ENCODE data around the gene EFNA2.

Gene EFNA2

GRCh38 chr19:1276628-1277022 lies 9.0 kb upstream of the EFNA2 start:
- no peak for TF ChIP-seq CTCF (IDR thresholded peaks at IDR 0.05; ENCODE audit: insufficient read depth, low read length, poor library complexity, severe bottlenecking)
- Histone ChIP-seq H3K27me3 (replicated peaks; ENCODE audit: control insufficient read depth, insufficient read depth, low read length) (no peaks in the 10 kb centered on the region), H3K4me3 (replicated peaks; ENCODE audit: low read depth, low read length) (peak overlapping the region; percentile 72), H3K36me3 (ENCODE audit: control insufficient read depth, insufficient read depth, low read length) (peaks cover 31% of the 10 kb centered on the region)
- no peak for DNase-seq (ENCODE audit: extremely low read depth, insufficient read length)

- TF ChIP-seq CTCF (IDR thresholded peaks at IDR 0.05; ENCODE audit: insufficient read depth, low read length, poor library complexity, severe bottlenecking), result no peak
- DNase-seq (ENCODE audit: extremely low read depth, insufficient read length), result no peak
- Histone ChIP-seq H3K4me3 (replicated peaks; ENCODE audit: low read depth, low read length) (no peak overlapping the region; the same call in 1 of the 2 replicates), H3K36me3 (ENCODE audit: control insufficient read depth, insufficient read depth, low read length) (peaks cover 27% of the 10 kb centered on the region), H3K27me3 (replicated peaks; ENCODE audit: control insufficient read depth, insufficient read depth, low read length) (no peaks in the 10 kb centered on the region)
Measured at GRCh38 chr19:1277061-1277460, 8.6 kb upstream of the EFNA2 start.

- Histone ChIP-seq H3K4me3 (replicated peaks; ENCODE audit: low read depth, low read length) (no peak overlapping the region), H3K27me3 (replicated peaks; ENCODE audit: control insufficient read depth, insufficient read depth, low read length) (no peaks in the 10 kb centered on the region), H3K36me3 (ENCODE audit: control insufficient read depth, insufficient read depth, low read length) (peaks cover 23% of the 10 kb centered on the region)
- no peak for TF ChIP-seq CTCF (IDR thresholded peaks at IDR 0.05; ENCODE audit: insufficient read depth, low read length, poor library complexity, severe bottlenecking)
- DNase-seq (ENCODE audit: extremely low read depth, insufficient read length), result no peak
Measured at GRCh38 chr19:1278074-1278473, 7.6 kb upstream of the EFNA2 start.

GRCh38 chr19:1278713-1279660 lies 6.7 kb upstream of the EFNA2 start:
- H3K4me3 ChIP-seq (replicated peaks; ENCODE audit: low read depth, low read length), result no peak overlapping the region
- no peak for DNase-seq (ENCODE audit: extremely low read depth, insufficient read length)
- TF ChIP-seq CTCF (IDR thresholded peaks at IDR 0.05; ENCODE audit: insufficient read depth, low read length, poor library complexity, severe bottlenecking), result no peak
- H3K27me3 ChIP-seq (replicated peaks; ENCODE audit: control insufficient read depth, insufficient read depth, low read length), result no peaks in the 10 kb centered on the region
- H3K36me3 ChIP-seq (ENCODE audit: control insufficient read depth, insufficient read depth, low read length), result peaks cover 14% of the 10 kb centered on the region

GRCh38 chr19:1279782-1280341 lies 5.8 kb upstream of the EFNA2 start:
- DNase-seq (ENCODE audit: extremely low read depth, insufficient read length), result peak; percentile 86
- Histone ChIP-seq H3K4me3 (replicated peaks; ENCODE audit: low read depth, low read length) (no peak overlapping the region), H3K27me3 (replicated peaks; ENCODE audit: control insufficient read depth, insufficient read depth, low read length) (no peaks in the 10 kb centered on the region), H3K36me3 (ENCODE audit: control insufficient read depth, insufficient read depth, low read length) (peaks cover 5% of the 10 kb centered on the region; the same call in 1 of the 2 replicates)
- TF ChIP-seq CTCF (IDR thresholded peaks at IDR 0.05; ENCODE audit: insufficient read depth, low read length, poor library complexity, severe bottlenecking), result peak; percentile 95
